SK-N-MC (cell line): Measurements from ENCODE around the gene TSSK6.

Experiments
- DNase-seq: peaks from one replicate; pipeline ENCODE4 v3.0.0-alpha.2; 2011; ENCODE audit warnings: low read depth, low spot score
- H3K27ac ChIP-seq: fragments of 200-600 bp; sonication (generic); 2 replicates; pipeline ENCODE4 v1.5.1; 2016; ENCODE audit warnings: mixed run types
- H3K36me3 ChIP-seq: fragments of 200-600 bp; sonication (generic); 2 replicates; pipeline ENCODE4 v1.6.1; 2017; ENCODE audit warnings: antibody characterized with exemption, low read length, mixed read lengths; ENCODE audit not compliant: insufficient read depth
- H3K4me3 ChIP-seq: fragments of 200-600 bp; sonication (generic); 2 replicates; pipeline ENCODE4 v1.5.1; 2016
- H3K9ac ChIP-seq: fragments of 200-600 bp; sonication (generic); 2 replicates; pipeline ENCODE4 v1.8.0; 2017; ENCODE audit warnings: mixed run types, mixed read lengths; ENCODE audit not compliant: insufficient read length
- H3K9me3 ChIP-seq: fragments of 200-600 bp; sonication (generic); 2 replicates; pipeline ENCODE4 v1.6.1; 2017; ENCODE audit warnings: low read depth, mild to moderate bottlenecking, antibody characterized with exemption, low read length, moderate library complexity, mixed read lengths
- EZH2 ChIP-seq: fragments of 200-600 bp; sonication (generic); IDR thresholded peaks from one replicate; pipeline ENCODE4 v1.6.1; 2017; ENCODE audit warnings: antibody characterized with exemption
- FOXP2 ChIP-seq: optimal IDR thresholded peaks from 2 replicates; pipeline ENCODE3; 2011; ENCODE audit warnings: mild to moderate bottlenecking, moderate library complexity; ENCODE audit not compliant: insufficient read depth; ENCODE audit errors: extremely low read length, control extremely low read depth
- POLR2AphosphoS5 ChIP-seq: IDR thresholded peaks from 2 replicates; pipeline ENCODE4 v1.6.1; 2012; ENCODE audit warnings: mild to moderate bottlenecking, low read depth, low read length, borderline replicate concordance

The TSSK6 gene

DNA sequence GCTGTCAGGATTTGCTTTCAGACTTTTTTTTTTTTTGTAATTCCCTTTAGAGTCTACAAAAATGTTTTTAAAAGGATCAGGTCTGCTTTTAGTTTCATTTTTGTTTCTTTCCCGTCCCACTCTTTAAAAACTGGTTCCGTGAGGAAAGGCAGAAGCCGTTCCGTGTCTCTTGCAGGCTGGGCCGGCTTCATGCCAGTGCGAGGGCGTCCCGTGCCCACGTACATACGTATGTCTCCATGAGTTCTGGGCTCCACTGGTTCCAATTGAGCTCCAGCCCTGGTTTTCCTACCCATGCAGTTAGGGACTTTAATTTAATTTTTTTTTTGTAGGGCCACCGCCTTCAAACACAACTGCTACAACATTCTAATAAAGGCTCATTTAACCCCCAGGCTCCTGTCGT, 8.8 kb downstream of the TSSK6 start:
- Histone ChIP-seq H3K36me3 (peaks cover 51% of the 10 kb centered on the region), H3K9me3 (no peaks in the 10 kb centered on the region), H3K27ac (no peak overlapping the region), H3K9ac (no peak overlapping the region), H3K4me3 (no peak overlapping the region)
- no peak for DNase-seq
- TF ChIP-seq EZH2 (no peak), FOXP2 (no peak), POLR2AphosphoS5 (no peak)

DNA sequence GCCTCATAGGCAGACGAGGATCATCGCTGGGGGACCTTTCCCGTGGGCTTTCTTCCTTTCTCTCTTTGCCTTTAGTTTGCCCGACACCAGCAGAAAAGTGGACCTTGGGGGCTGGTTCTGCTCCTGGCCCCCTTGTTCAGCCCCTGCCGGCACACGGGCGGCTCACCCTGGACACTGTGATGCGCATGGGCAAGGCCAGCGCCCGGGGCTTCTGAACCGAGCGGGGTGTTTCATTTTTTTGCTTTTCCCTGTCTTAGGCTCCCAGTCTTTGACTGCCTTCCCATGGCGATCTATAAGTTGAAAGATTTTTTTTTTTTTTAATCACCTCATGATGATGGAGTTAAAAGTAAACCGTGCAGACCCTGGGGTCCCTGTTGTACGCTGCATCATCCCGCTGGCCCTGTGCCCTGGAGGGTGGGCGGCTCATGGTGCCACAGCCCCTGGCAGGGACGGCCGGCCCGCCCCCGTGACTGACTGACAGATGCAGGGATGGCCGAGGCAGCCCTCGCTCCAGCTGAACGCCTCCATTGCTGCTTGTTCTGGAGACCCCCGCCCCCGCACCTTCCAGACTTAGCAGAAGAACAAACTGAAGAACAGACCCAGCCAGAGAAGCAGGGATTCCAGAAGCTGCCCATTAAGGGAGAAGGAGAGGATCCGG, 9.6 kb downstream of the TSSK6 start:
- Histone ChIP-seq H3K27ac (no peak overlapping the region), H3K9me3 (no peaks in the 10 kb centered on the region), H3K9ac (no peak overlapping the region), H3K4me3 (no peak overlapping the region), H3K36me3 (peaks cover 59% of the 10 kb centered on the region)
- TF ChIP-seq POLR2AphosphoS5, result no peak
- TF ChIP-seq EZH2, result no peak
- no peak for TF ChIP-seq FOXP2
- no peak for DNase-seq

GRCh38 chr19:19504754-19505668, 10.3 kb downstream of the TSSK6 start:
- Histone ChIP-seq H3K36me3 (peaks cover 67% of the 10 kb centered on the region), H3K27ac (no peak overlapping the region), H3K4me3 (no peak overlapping the region), H3K9ac (no peak overlapping the region), H3K9me3 (no peaks in the 10 kb centered on the region)
- TF ChIP-seq POLR2AphosphoS5 (no peak), FOXP2 (no peak), EZH2 (no peak)
- no peak for DNase-seq

DNA sequence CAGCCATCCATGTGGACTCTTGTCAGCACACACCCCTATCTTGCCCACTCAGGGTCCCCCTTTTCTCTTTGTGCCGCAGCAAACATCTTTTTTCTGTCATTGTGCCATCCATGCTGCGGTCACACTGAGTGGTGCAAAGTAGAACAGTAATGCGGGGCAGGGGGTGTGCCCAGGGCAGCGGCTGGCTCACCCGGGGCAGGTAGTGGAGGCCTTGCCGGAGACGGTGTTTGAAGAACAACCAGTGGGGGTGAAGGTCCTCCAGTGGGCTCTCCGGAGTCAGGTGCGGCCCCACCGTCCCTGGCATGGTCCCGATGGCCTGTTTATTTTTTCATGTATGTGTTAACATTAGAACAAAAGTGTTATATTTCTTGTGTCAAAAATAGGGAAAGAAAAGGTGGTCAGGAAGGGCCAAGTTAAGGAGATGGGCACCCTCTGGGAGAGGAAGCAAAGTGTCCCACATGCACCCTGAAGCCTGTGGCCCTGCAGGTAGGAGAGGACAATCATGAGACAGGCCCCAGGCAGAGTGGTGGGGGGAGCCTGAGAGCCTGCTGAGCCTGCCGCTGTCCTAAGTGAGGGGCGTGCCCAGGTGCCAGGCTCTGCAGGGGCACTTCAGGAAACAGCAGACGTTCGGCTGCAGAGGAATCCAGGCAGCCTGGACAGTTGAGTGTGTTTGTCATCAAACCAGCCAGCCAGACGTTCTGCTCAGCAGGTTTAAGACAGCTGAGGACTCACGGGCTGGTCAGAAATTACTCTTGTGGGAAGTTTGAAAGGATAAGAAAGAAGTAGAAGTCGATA, 12.3 kb downstream of the TSSK6 start:
- H3K36me3 ChIP-seq, result peaks cover 86% of the 10 kb centered on the region
- no peaks in the 10 kb centered on the region for H3K9me3 ChIP-seq
- TF ChIP-seq FOXP2 (no peak), POLR2AphosphoS5 (no peak), EZH2 (no peak)
- no peak overlapping the region for H3K4me3 ChIP-seq
- DNase-seq, result no peak
- no peak overlapping the region for H3K9ac ChIP-seq
- no peak overlapping the region for H3K27ac ChIP-seq

DNA sequence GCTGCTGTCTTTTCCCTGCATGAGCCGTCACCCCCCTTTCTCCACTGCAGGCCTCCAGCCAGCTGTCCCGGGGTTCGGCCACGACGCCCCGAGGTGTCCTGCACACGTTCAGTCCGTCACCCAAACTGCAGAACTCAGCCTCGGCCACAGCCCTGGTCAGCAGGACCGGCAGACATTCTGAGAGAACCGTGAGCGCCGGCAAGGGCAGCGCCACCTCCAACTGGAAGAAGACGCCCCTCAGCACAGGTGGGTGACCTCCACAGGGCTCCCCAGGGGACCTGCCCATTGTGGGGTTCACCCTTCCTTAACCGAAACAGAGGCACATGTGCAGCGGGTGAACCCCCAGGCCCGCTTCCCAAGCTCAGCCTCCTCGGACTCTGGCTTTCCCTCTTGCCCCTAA, 13.1 kb downstream of the TSSK6 start:
- Histone ChIP-seq H3K9ac (no peak overlapping the region), H3K9me3 (no peaks in the 10 kb centered on the region), H3K36me3 (peaks cover 90% of the 10 kb centered on the region), H3K4me3 (no peak overlapping the region), H3K27ac (no peak overlapping the region)
- no peak for TF ChIP-seq POLR2AphosphoS5
- TF ChIP-seq EZH2, result no peak
- no peak for TF ChIP-seq FOXP2
- DNase-seq, result no peak

- no peak for TF ChIP-seq POLR2AphosphoS5
- no peak for TF ChIP-seq EZH2
- TF ChIP-seq FOXP2, result no peak
- H3K9me3 ChIP-seq, result no peaks in the 10 kb centered on the region
- H3K36me3 ChIP-seq, result peaks cover 91% of the 10 kb centered on the region
- H3K27ac ChIP-seq, result no peak overlapping the region
- no peak for DNase-seq
- no peak overlapping the region for H3K9ac ChIP-seq
- H3K4me3 ChIP-seq, result no peak overlapping the region
Measured at GRCh38 chr19:19501798-19502197, 13.6 kb downstream of the TSSK6 start.

DNA sequence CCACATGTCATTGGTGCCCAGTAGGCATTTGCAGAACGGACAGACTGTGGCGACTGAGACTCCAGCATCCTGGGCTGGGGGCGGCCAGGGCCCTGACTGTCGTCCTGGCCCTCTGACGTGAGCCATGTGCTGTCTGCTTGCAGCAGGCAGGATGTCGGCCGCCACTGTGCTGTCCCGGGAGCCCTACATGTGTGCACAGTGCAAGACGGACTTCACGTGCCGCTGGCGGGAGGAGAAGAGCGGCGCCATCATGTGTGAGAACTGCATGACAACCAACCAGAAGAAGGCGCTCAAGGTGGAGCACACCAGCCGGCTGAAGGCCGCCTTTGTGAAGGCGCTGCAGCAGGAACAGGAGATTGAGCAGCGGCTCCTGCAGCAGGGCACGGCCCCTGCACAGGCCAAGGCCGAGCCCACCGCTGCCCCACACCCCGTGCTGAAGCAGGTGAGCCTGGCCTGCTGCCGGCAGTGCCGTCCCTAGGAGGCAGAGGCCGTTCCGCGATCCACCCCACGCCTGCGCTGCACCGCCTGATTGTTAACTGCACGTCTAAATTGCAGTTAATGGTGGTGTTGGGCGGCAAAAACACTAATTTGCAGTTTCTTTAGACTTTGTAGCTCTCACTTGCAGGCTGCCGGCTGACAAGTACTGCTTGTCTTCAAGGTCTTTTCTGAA, 14.2 kb downstream of the TSSK6 start:
- Histone ChIP-seq H3K27ac (no peak overlapping the region), H3K36me3 (peaks cover 89% of the 10 kb centered on the region), H3K4me3 (no peak overlapping the region), H3K9ac (no peak overlapping the region), H3K9me3 (no peaks in the 10 kb centered on the region)
- no peak for DNase-seq
- no peak for TF ChIP-seq FOXP2
- no peak for TF ChIP-seq EZH2
- no peak for TF ChIP-seq POLR2AphosphoS5

GRCh38 chr19:19499272-19499995, 15.9 kb downstream of the TSSK6 start:
- no peaks in the 10 kb centered on the region for H3K9me3 ChIP-seq
- no peak overlapping the region for H3K27ac ChIP-seq
- no peak overlapping the region for H3K4me3 ChIP-seq
- H3K36me3 ChIP-seq, result peaks cover 86% of the 10 kb centered on the region
- TF ChIP-seq POLR2AphosphoS5 (no peak), FOXP2 (no peak), EZH2 (no peak)
- DNase-seq, result no peak
- H3K9ac ChIP-seq, result no peak overlapping the region
